G401.6 (cell line): ENCODE data around the gene ARHGEF4.

Experiments used
- FAIRE-seq: peaks from 2 replicates; lab custom pipeline; 2012; peaks lifted over from hg19 to GRCh38; lab: Jason Lieb, UNC

Gene ARHGEF4, protein sequence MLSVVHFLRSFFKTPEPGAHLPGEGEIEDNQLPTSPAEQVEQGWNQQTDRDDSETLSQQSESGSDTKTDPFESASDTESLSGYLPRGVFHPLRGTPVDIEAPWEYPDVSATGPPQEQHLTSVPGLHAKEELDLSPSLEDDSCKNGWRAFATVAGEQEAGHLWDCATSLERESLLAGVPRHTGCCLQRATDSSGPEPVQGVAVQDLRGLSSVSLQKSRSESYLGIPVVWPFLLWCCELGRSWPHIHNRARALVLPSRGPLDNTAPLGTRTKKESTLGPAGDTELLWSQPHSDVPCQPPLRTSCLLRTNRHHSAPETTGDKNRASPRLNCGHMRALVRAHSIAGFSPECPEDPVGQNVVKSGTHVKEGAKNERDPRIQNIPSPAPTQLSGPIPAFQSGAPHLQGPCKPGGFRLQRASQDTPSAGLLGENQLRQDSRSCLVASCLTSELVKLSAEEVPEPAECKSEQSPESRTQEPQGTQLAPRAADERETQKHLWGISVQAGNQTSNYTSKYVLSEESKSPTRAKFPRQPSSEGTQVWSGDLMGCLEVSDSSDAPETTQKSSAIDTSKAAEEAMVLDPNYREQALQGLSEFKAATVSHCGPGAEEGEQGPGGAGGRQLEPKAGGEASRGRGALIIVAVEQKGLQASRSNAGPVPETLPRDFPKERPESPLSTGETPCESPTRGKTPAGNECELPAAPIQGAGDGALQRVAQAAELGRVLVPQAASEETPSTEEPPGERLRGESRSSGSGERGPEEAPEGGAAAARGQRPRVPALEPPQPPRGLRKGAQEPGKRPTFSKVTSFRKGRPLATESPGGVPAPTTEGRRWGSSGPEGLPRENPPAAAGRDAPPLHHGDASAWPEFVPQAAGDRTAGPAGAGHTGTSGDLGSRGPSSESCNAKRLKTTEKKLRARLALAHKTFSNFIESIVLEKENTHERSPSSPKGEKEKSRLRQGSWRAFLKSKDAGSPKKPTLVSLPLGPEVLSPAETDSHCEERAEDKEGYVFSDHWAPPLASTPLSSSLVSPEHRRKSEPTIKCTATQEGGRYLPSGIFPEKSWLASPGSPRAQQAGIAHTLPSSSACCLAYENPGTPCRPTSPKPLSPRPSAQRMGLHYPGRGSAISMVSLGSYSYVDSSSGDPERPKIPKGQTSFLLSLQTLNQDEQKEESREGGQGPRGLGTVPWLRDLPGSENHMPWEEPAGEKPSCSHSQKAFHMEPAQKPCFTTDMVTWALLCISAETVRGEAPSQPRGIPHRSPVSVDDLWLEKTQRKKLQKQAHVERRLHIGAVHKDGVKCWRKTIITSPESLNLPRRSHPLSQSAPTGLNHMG (N-terminal part only)

DNA sequence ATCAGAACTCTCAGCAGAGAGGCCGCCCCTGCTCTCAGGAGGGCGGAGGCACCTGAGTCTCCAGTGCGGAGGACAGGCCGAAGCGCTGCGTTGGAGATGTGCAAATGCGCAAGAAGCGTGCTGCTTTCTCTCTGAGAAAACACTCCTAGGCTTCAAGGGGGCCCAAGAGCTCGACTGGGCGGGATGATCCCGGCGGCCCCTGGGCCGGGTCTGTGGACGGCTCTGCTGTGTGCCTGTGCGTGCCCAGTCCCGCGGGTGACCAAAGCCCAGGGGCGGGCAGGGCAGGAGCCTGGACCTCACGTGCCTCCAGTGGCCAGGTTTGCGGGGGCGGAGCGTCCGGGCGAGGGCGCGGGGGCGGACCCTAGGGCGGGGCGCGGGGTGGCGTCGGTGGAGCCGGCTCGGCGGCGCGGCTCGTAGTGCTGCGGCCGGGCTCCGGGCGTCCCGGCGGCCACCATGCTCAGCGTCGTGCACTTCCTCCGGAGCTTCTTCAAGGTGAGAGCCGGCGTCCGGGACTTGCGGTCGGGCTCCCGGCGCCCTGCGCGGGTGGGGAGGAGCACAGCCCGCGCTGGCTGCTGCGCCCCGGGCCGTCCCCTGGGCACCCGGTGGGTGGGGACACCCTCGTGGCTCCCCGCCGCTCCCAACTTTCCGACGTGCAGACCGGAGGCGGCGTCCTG lies at the start of gene ARHGEF4:
ARHGEF4 (plus strand) TSS at position 414 of the 674 bp plus-strand sequence; CDS start at position 454, 40 bp downstream.
- no peak for FAIRE-seq

DNA sequence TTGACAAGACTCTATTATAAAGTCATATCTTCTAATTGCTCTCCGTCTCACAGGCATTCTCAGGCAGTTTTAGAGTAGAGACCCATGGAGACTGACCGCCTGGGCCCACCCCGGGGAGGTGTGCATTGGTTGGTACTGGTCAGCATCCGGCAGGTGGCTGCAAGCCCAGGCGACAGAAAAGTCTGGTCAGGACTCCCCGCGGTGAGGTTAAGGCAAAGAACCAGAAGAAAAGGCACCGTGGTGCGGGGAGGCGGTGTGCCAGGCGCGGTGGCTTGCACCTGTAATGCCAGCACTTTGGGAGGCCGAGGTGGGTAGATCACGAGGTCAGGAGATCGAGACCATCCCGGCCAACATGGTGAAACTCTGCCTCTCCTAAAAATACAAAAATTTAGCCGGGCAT lies 48.9 kb upstream of the ARHGEF4 start:
- FAIRE-seq: no peak

- FAIRE-seq: no peak
Observed at GRCh38 chr2:130790312-130790711, 46.4 kb upstream of the ARHGEF4 start.

DNA sequence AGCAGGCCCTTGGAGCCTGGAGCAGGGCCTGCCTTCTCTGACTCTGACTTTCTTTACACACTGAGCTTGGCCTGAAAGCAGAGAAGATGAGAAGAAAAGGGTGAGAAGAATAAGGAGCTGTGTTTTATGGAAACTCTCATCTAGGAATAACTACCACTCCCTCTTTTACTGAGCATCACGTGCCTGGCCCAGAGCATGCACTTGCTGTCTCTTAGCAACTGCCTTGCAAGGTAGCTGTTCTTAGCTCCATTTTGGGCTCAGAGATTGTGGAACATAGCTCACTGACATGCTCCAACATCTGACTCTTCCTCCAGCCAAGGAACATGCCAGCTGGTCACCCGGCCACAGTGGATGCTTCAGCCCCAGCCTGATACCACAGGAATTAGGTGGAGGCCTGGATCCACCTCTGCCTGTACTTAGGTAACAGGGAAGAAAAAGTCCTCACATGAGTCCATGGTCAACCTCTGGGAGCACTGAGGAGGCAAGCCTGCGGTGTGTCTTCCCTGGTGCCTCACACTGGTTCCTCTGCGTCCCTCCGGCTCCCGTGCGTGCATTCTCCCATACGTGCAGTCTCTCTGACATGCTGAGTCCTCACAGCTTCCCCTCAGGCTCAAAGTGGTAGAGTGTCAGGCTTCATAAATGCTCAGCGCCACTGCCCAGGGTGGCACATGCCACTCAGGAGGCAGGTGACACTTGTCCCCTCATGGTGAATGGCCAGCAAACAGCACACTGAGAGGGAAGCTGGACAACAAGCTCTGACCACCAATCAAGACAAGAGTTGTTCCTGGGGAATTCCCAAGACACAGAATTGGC lies 45.7 kb upstream of the ARHGEF4 start:
- FAIRE-seq: no peak

DNA sequence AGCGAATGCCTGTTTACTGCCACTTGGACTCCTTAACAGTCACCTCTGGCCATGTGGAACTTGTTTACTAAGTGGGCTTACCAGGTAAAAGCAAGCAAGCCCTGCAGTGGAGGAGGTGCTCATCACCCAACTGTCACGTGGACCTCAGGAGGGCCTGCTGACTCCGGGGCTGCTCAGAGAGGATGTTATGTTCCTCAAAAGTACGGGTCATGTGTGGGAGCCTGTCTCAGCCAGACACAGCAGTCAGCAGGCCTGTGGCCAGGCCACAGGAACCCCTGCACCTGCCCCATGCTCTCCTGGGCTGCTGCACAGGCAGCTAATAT lies 45.1 kb upstream of the ARHGEF4 start:
- no peak for FAIRE-seq

DNA sequence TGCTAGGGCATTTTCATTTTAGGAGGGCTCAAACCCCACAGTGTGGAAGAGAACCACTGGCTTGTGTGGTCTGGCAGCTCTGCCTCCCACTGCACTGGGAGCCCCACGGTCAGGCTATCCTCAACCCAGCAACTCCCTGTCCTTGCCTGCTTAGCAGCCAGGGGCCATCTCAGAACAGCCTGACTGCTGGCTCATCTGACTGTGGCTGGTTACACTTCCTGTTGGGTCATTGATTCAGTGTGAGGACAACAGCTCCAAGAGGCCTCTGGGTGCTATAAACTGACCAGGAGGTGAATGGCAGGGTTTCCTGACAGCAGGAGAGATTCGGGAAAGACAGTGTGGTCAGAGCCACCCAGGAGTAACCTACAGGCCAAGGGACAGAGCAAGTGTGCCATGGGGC lies 41.3 kb upstream of the ARHGEF4 start:
- FAIRE-seq: no peak

- FAIRE-seq: no peak
Observed at GRCh38 chr2:130796290-130796689, 40.4 kb upstream of the ARHGEF4 start.

GRCh38 chr2:130797493-130798435 lies 39.0 kb upstream of the ARHGEF4 start:
- no peak for FAIRE-seq

- no peak for FAIRE-seq
Observed at GRCh38 chr2:130798472-130799218, 38.1 kb upstream of the ARHGEF4 start.

- FAIRE-seq: no peak
Observed at GRCh38 chr2:130799295-130799694, 37.4 kb upstream of the ARHGEF4 start.

GRCh38 chr2:130805613-130806012 lies 31.1 kb upstream of the ARHGEF4 start:
- FAIRE-seq: no peak

DNA sequence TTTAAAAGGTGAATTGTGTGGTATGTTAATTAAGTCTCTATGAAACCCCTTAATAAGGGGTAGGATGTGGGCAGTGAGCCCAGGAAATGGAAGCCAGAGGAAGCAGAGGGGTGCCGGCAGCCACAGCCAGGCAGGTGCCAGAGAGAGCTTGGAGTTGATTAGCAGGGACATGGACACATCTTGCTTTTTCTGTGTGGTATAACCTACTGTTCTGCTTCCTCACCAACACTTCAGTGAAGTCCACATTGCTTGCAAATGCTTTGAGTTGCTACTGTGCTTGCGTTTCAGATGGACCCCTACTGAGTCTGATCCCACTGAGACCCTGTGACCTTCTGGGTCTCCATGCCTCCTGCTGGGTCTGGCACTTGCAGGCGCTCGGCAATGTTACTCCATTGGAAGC lies 30.3 kb upstream of the ARHGEF4 start:
- FAIRE-seq: no peak

GRCh38 chr2:130807659-130808385 lies 28.9 kb upstream of the ARHGEF4 start:
- no peak for FAIRE-seq

DNA sequence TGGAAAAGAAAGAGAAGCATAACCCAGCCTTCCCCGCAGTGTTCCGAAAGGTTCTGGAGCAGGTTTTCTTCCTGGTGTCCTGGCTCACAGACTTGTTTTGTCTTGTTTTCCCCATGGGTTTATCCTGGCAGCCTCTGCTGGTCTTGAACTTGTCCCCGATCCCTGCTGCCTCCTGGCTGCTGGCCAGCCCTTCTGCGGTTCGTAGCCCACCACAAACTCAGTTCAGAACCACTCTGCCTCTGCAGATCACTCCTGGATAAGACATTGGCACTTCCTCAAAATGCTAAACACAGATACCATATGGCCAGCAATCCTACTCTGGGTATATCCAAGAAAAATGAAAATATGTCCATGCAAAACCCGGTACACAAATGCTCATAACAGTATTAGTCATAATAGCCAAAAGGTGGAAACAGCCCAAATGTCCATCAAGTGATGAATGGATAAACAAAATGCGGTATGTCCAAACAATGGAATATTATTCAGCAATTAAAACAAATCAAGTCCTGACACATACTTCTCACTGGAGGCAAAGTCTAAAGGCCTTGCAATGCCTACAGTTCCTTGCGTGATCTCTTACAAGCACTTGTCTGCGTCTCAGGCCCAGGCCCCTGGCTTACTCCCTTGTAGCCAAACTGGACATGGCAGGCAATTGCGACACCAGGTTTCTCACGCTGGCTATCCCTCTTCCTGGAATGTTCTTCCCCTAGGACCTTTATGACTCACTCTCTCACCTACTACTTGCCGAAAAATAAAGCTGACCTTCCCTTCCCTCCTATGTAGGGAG lies 28.0 kb upstream of the ARHGEF4 start:
- FAIRE-seq: no peak

GRCh38 chr2:130810490-130810889 lies 26.2 kb upstream of the ARHGEF4 start:
- no peak for FAIRE-seq

- FAIRE-seq: no peak
Observed at GRCh38 chr2:130813722-130814121, 23.0 kb upstream of the ARHGEF4 start.

- no peak for FAIRE-seq
Observed at GRCh38 chr2:130814931-130815680, 21.6 kb upstream of the ARHGEF4 start.
